ENCODE measurements around the gene ZNF579. TPM values are rescaled to one million over a fixed set of nuclear protein-coding genes. Genes with fewer than 3 reads are reported as not detected.
"Not testable (repeated sequence)": the region's sequence is repeated elsewhere in the genome, so short reads cannot be mapped to it uniquely, and the experiment has no call there.

The ZNF579 gene
- polyA plus RNA-seq, 4 donors = 14.4 to 21.1 (median 18.3) TPM

GRCh38 chr19:55545443-55545842 lies 35.2 kb downstream of the ZNF579 start, which contains the start of gene SBK3:
Gene SBK3 (minus strand): TSS chr19:55545543. CDS start chr19:55545543, 0 bp downstream.
- DNase-seq (ENCODE audit: low read depth in 4 of 4, low spot score in 3 of 4) = no peak

GRCh38 chr19:55544776-55545439 lies 35.7 kb downstream of the ZNF579 start:
- no peak for DNase-seq (ENCODE audit: low read depth in 4 of 4, low spot score in 3 of 4)

- no peak for DNase-seq (ENCODE audit: low read depth in 4 of 4, low spot score in 3 of 4)
Observed at GRCh38 chr19:55544014-55544413, 36.6 kb downstream of the ZNF579 start.

GRCh38 chr19:55543567-55543966 lies 37.1 kb downstream of the ZNF579 start:
- DNase-seq (ENCODE audit: low read depth in 4 of 4, low spot score in 3 of 4) = no peak

- DNase-seq (ENCODE audit: low read depth in 4 of 4, low spot score in 3 of 4) = no peak
Observed at GRCh38 chr19:55542292-55542855, 38.3 kb downstream of the ZNF579 start.

GRCh38 chr19:55541091-55541490 lies 39.6 kb downstream of the ZNF579 start:
- DNase-seq (ENCODE audit: low read depth in 4 of 4, low spot score in 3 of 4) = no peak

GRCh38 chr19:55540619-55541018 lies 40.0 kb downstream of the ZNF579 start:
- no peak for DNase-seq (ENCODE audit: low read depth in 4 of 4, low spot score in 3 of 4)

- no peak for DNase-seq (ENCODE audit: low read depth in 4 of 4, low spot score in 3 of 4)
Observed at GRCh38 chr19:55539090-55539984, 41.3 kb downstream of the ZNF579 start.

- no peak for DNase-seq (ENCODE audit: low read depth in 4 of 4, low spot score in 3 of 4)
Observed at GRCh38 chr19:55538132-55538531, 42.5 kb downstream of the ZNF579 start.

- DNase-seq (ENCODE audit: low read depth in 4 of 4, low spot score in 3 of 4) = no peak
Observed at GRCh38 chr19:55537741-55538111, 42.9 kb downstream of the ZNF579 start.

GRCh38 chr19:55536951-55537740 lies 43.5 kb downstream of the ZNF579 start, which contains the start of gene SBK2:
Gene SBK2 (minus strand): TSS chr19:55537133. CDS start chr19:55536294, 839 bp downstream.
- DNase-seq (ENCODE audit: low read depth in 4 of 4, low spot score in 3 of 4) = no peak

GRCh38 chr19:55536366-55536765 lies 44.3 kb downstream of the ZNF579 start:
- no peak for DNase-seq (ENCODE audit: low read depth in 4 of 4, low spot score in 3 of 4)

- DNase-seq (ENCODE audit: low read depth in 4 of 4, low spot score in 3 of 4) = no peak
Observed at GRCh38 chr19:55535965-55536350, 44.7 kb downstream of the ZNF579 start.

- DNase-seq (ENCODE audit: low read depth in 4 of 4, low spot score in 3 of 4) = no peak
Observed at GRCh38 chr19:55535173-55535964, 45.3 kb downstream of the ZNF579 start.

GRCh38 chr19:55534280-55534679 lies 46.4 kb downstream of the ZNF579 start:
- not testable (repeated sequence) for DNase-seq (ENCODE audit: low read depth in 4 of 4, low spot score in 3 of 4)

GRCh38 chr19:55530996-55531395 lies 49.7 kb downstream of the ZNF579 start:
- no peak for DNase-seq (ENCODE audit: low read depth in 4 of 4, low spot score in 3 of 4)

GRCh38 chr19:55529636-55530234 lies 50.9 kb downstream of the ZNF579 start:
- DNase-seq (ENCODE audit: low read depth in 4 of 4, low spot score in 3 of 4) = no peak

- DNase-seq (ENCODE audit: low read depth in 4 of 4, low spot score in 3 of 4) = no peak
Observed at GRCh38 chr19:55528030-55528803, 52.4 kb downstream of the ZNF579 start.

Data from right renal pelvis (tissue), 4 donors.